NB4 (cell line): ENCODE results near the gene SNX22.

Experiments used
- CTCF ChIP-seq: IDR thresholded peaks from one replicate; pipeline ENCODE4 v1.5.1; 2012; ENCODE audit warnings: low read depth, low read length
- MAX ChIP-seq: IDR thresholded peaks from 2 replicates; pipeline ENCODE4 v1.6.1; 2011; ENCODE audit warnings: low read depth, low read length
- POLR2A ChIP-seq: IDR thresholded peaks from 2 replicates; pipeline ENCODE4 v1.6.1; 2011; ENCODE audit warnings: mild to moderate bottlenecking; ENCODE audit not compliant: insufficient read length; ENCODE audit errors: extremely low read depth

- TF ChIP-seq POLR2A (no peak), CTCF (no peak), MAX (no peak)
Observed at GRCh38 chr15:64148168-64148567, 3.4 kb upstream of the SNX22 start.
